ENCODE data around the gene ITGB7.
"Not testable (repeated sequence)": the region's sequence is repeated elsewhere in the genome, so short reads cannot be mapped to it uniquely, and the experiment has no call there.

The ITGB7 gene

GRCh38 chr12:53166837-53167236 lies 40.2 kb downstream of the ITGB7 start:
- H3K9ac ChIP-seq (ENCODE audit: low read depth, low read length), result no peak overlapping the region
- no peaks in the 10 kb centered on the region for H3K27me3 ChIP-seq (ENCODE audit: control insufficient read depth, insufficient read depth, low read length)
- peaks cover 10% of the 10 kb centered on the region for H3K36me3 ChIP-seq (ENCODE audit: insufficient read depth, low read length)
- peaks cover 4% of the 10 kb centered on the region for H3K4me1 ChIP-seq (ENCODE audit: control insufficient read depth, insufficient read depth, low read length)
- no peak overlapping the region for H3K4me2 ChIP-seq (ENCODE audit: low read length)
- no peaks in the 10 kb centered on the region for H3K9me3 ChIP-seq (replicated peaks; ENCODE audit: low read length)
- H3K4me3 ChIP-seq (ENCODE audit: low read length), result no peak overlapping the region

GRCh38 chr12:53163008-53163407 lies 44.0 kb downstream of the ITGB7 start:
- not testable (repeated sequence) for H3K27me3 ChIP-seq (ENCODE audit: control insufficient read depth, insufficient read depth, low read length); H3K4me2 ChIP-seq (ENCODE audit: low read length); H3K4me1 ChIP-seq (ENCODE audit: control insufficient read depth, insufficient read depth, low read length); H3K9ac ChIP-seq (ENCODE audit: low read depth, low read length); H3K36me3 ChIP-seq (ENCODE audit: insufficient read depth, low read length); H3K4me3 ChIP-seq (ENCODE audit: low read length); H3K9me3 ChIP-seq (replicated peaks; ENCODE audit: low read length)

- Histone ChIP-seq H3K27me3 (ENCODE audit: control insufficient read depth, insufficient read depth, low read length) (no peaks in the 10 kb centered on the region), H3K4me3 (ENCODE audit: low read length) (no peak overlapping the region), H3K36me3 (ENCODE audit: insufficient read depth, low read length) (no peaks in the 10 kb centered on the region), H3K9ac (ENCODE audit: low read depth, low read length) (no peak overlapping the region), H3K9me3 (replicated peaks; ENCODE audit: low read length) (no peaks in the 10 kb centered on the region), H3K4me1 (ENCODE audit: control insufficient read depth, insufficient read depth, low read length) (no peaks in the 10 kb centered on the region), H3K4me2 (ENCODE audit: low read length) (no peak overlapping the region)
Measured at GRCh38 chr12:53161119-53161911, 45.7 kb downstream of the ITGB7 start.

- Histone ChIP-seq H3K27me3 (ENCODE audit: control insufficient read depth, insufficient read depth, low read length) (no peaks in the 10 kb centered on the region), H3K9ac (ENCODE audit: low read depth, low read length) (no peak overlapping the region), H3K4me3 (ENCODE audit: low read length) (no peak overlapping the region), H3K9me3 (replicated peaks; ENCODE audit: low read length) (no peaks in the 10 kb centered on the region), H3K4me2 (ENCODE audit: low read length) (no peak overlapping the region), H3K36me3 (ENCODE audit: insufficient read depth, low read length) (no peaks in the 10 kb centered on the region), H3K4me1 (ENCODE audit: control insufficient read depth, insufficient read depth, low read length) (no peaks in the 10 kb centered on the region)
Measured at GRCh38 chr12:53160673-53161072, 46.4 kb downstream of the ITGB7 start.

- Histone ChIP-seq H3K9ac (ENCODE audit: low read depth, low read length) (no peak overlapping the region), H3K4me3 (ENCODE audit: low read length) (no peak overlapping the region), H3K9me3 (replicated peaks; ENCODE audit: low read length) (no peaks in the 10 kb centered on the region), H3K27me3 (ENCODE audit: control insufficient read depth, insufficient read depth, low read length) (no peaks in the 10 kb centered on the region), H3K4me2 (ENCODE audit: low read length) (no peak overlapping the region), H3K36me3 (ENCODE audit: insufficient read depth, low read length) (no peaks in the 10 kb centered on the region), H3K4me1 (ENCODE audit: control insufficient read depth, insufficient read depth, low read length) (no peaks in the 10 kb centered on the region)
Measured at GRCh38 chr12:53160000-53160399, 47.1 kb downstream of the ITGB7 start.

GRCh38 chr12:53159195-53159839 lies 47.7 kb downstream of the ITGB7 start:
- H3K9ac ChIP-seq (ENCODE audit: low read depth, low read length), result no peak overlapping the region
- no peaks in the 10 kb centered on the region for H3K36me3 ChIP-seq (ENCODE audit: insufficient read depth, low read length)
- no peaks in the 10 kb centered on the region for H3K9me3 ChIP-seq (replicated peaks; ENCODE audit: low read length)
- H3K4me3 ChIP-seq (ENCODE audit: low read length), result no peak overlapping the region
- no peaks in the 10 kb centered on the region for H3K4me1 ChIP-seq (ENCODE audit: control insufficient read depth, insufficient read depth, low read length)
- H3K27me3 ChIP-seq (ENCODE audit: control insufficient read depth, insufficient read depth, low read length), result no peaks in the 10 kb centered on the region
- H3K4me2 ChIP-seq (ENCODE audit: low read length), result no peak overlapping the region

GRCh38 chr12:53152390-53152789 lies 54.7 kb downstream of the ITGB7 start:
- Histone ChIP-seq H3K27me3 (ENCODE audit: control insufficient read depth, insufficient read depth, low read length) (no peaks in the 10 kb centered on the region), H3K4me1 (ENCODE audit: control insufficient read depth, insufficient read depth, low read length) (no peaks in the 10 kb centered on the region), H3K4me3 (ENCODE audit: low read length) (no peak overlapping the region), H3K9ac (ENCODE audit: low read depth, low read length) (no peak overlapping the region), H3K36me3 (ENCODE audit: insufficient read depth, low read length) (no peaks in the 10 kb centered on the region), H3K4me2 (ENCODE audit: low read length) (no peak overlapping the region), H3K9me3 (replicated peaks; ENCODE audit: low read length) (no peaks in the 10 kb centered on the region)

- Histone ChIP-seq H3K27me3 (ENCODE audit: control insufficient read depth, insufficient read depth, low read length) (no peaks in the 10 kb centered on the region), H3K4me1 (ENCODE audit: control insufficient read depth, insufficient read depth, low read length) (no peaks in the 10 kb centered on the region), H3K9ac (ENCODE audit: low read depth, low read length) (no peak overlapping the region), H3K4me2 (ENCODE audit: low read length) (no peak overlapping the region), H3K36me3 (ENCODE audit: insufficient read depth, low read length) (no peaks in the 10 kb centered on the region), H3K9me3 (replicated peaks; ENCODE audit: low read length) (no peaks in the 10 kb centered on the region), H3K4me3 (ENCODE audit: low read length) (no peak overlapping the region)
Measured at GRCh38 chr12:53151039-53151438, 56.0 kb downstream of the ITGB7 start.

GRCh38 chr12:53147653-53148052 lies 59.4 kb downstream of the ITGB7 start:
- Histone ChIP-seq H3K36me3 (ENCODE audit: insufficient read depth, low read length) (no peaks in the 10 kb centered on the region), H3K9me3 (replicated peaks; ENCODE audit: low read length) (no peaks in the 10 kb centered on the region), H3K9ac (ENCODE audit: low read depth, low read length) (no peak overlapping the region), H3K27me3 (ENCODE audit: control insufficient read depth, insufficient read depth, low read length) (no peaks in the 10 kb centered on the region), H3K4me3 (ENCODE audit: low read length) (no peak overlapping the region), H3K4me2 (ENCODE audit: low read length) (no peak overlapping the region), H3K4me1 (ENCODE audit: control insufficient read depth, insufficient read depth, low read length) (no peaks in the 10 kb centered on the region)

GRCh38 chr12:53147181-53147580 lies 59.9 kb downstream of the ITGB7 start:
- no peaks in the 10 kb centered on the region for H3K9me3 ChIP-seq (replicated peaks; ENCODE audit: low read length)
- H3K27me3 ChIP-seq (ENCODE audit: control insufficient read depth, insufficient read depth, low read length), result no peaks in the 10 kb centered on the region
- no peaks in the 10 kb centered on the region for H3K36me3 ChIP-seq (ENCODE audit: insufficient read depth, low read length)
- H3K4me2 ChIP-seq (ENCODE audit: low read length), result no peak overlapping the region
- H3K9ac ChIP-seq (ENCODE audit: low read depth, low read length), result no peak overlapping the region
- no peaks in the 10 kb centered on the region for H3K4me1 ChIP-seq (ENCODE audit: control insufficient read depth, insufficient read depth, low read length)
- H3K4me3 ChIP-seq (ENCODE audit: low read length), result no peak overlapping the region

GRCh38 chr12:53145383-53146260 lies 61.4 kb downstream of the ITGB7 start:
- H3K4me2 ChIP-seq (ENCODE audit: low read length), result no peak overlapping the region
- H3K4me3 ChIP-seq (ENCODE audit: low read length), result no peak overlapping the region
- no peaks in the 10 kb centered on the region for H3K36me3 ChIP-seq (ENCODE audit: insufficient read depth, low read length)
- no peaks in the 10 kb centered on the region for H3K27me3 ChIP-seq (ENCODE audit: control insufficient read depth, insufficient read depth, low read length)
- H3K4me1 ChIP-seq (ENCODE audit: control insufficient read depth, insufficient read depth, low read length), result no peaks in the 10 kb centered on the region
- H3K9me3 ChIP-seq (replicated peaks; ENCODE audit: low read length), result no peaks in the 10 kb centered on the region
- H3K9ac ChIP-seq (ENCODE audit: low read depth, low read length), result no peak overlapping the region
